ENCODE measurements around the gene USP35.

USP35 gene

GRCh38 chr11:78192223-78192719 is 3.6 kb downstream of the USP35 start:
- H3K4me1 ChIP-seq (ENCODE audit: insufficient read depth, low read length, severe bottlenecking), result peaks cover 17% of the 10 kb centered on the region
- no peak for TF ChIP-seq CTCF (IDR thresholded peaks at IDR 0.05; ENCODE audit: low read length)
- no peak for TF ChIP-seq EZH2 (IDR thresholded peaks at IDR 0.05; ENCODE audit: borderline replicate concordance, low read length)
- H3K9me3 ChIP-seq (ENCODE audit: low read length), result no peaks in the 10 kb centered on the region
- H3K36me3 ChIP-seq (ENCODE audit: insufficient read depth, low read length), result no peaks in the 10 kb centered on the region
- H3K27me3 ChIP-seq (ENCODE audit: insufficient read depth, low read length), result no peaks in the 10 kb centered on the region; the same call in 1 of the 2 replicates
- H3K4me3 ChIP-seq (ENCODE audit: low read depth, low read length, poor library complexity, severe bottlenecking), result no peak overlapping the region
- H3K27ac ChIP-seq (ENCODE audit: low read depth, low read length, poor library complexity, severe bottlenecking), result no peak overlapping the region
- no peaks in the 10 kb centered on the region for H3F3A ChIP-seq (ENCODE audit: insufficient read depth, low read length)
- H3K9ac ChIP-seq (ENCODE audit: low read length), result no peak overlapping the region
- H3K4me2 ChIP-seq (ENCODE audit: low read length), result no peak overlapping the region
- H3K79me2 ChIP-seq (ENCODE audit: insufficient read depth, low read length), result no peaks in the 10 kb centered on the region
- H4K20me1 ChIP-seq (ENCODE audit: insufficient read depth, low read length), result no peaks in the 10 kb centered on the region
- H2AFZ ChIP-seq (ENCODE audit: low read length), result no peak overlapping the region
- no peaks in the 10 kb centered on the region for H3K9me2 ChIP-seq (ENCODE audit: low read depth, low read length)

- no peak overlapping the region for H3K27ac ChIP-seq (ENCODE audit: low read depth, low read length, poor library complexity, severe bottlenecking)
- H3K9me3 ChIP-seq (ENCODE audit: low read length), result no peaks in the 10 kb centered on the region
- H3K36me3 ChIP-seq (ENCODE audit: insufficient read depth, low read length), result no peaks in the 10 kb centered on the region
- TF ChIP-seq CTCF (IDR thresholded peaks at IDR 0.05; ENCODE audit: low read length) (no peak), EZH2 (IDR thresholded peaks at IDR 0.05; ENCODE audit: borderline replicate concordance, low read length) (no peak)
- no peak overlapping the region for H3K4me2 ChIP-seq (ENCODE audit: low read length)
- H3K9ac ChIP-seq (ENCODE audit: low read length), result no peak overlapping the region
- H4K20me1 ChIP-seq (ENCODE audit: insufficient read depth, low read length), result no peaks in the 10 kb centered on the region
- no peaks in the 10 kb centered on the region for H3K9me2 ChIP-seq (ENCODE audit: low read depth, low read length)
- H2AFZ ChIP-seq (ENCODE audit: low read length), result no peak overlapping the region
- no peaks in the 10 kb centered on the region for H3F3A ChIP-seq (ENCODE audit: insufficient read depth, low read length)
- H3K4me1 ChIP-seq (ENCODE audit: insufficient read depth, low read length, severe bottlenecking), result peaks cover 11% of the 10 kb centered on the region
- H3K4me3 ChIP-seq (ENCODE audit: low read depth, low read length, poor library complexity, severe bottlenecking), result no peak overlapping the region
- H3K79me2 ChIP-seq (ENCODE audit: insufficient read depth, low read length), result no peaks in the 10 kb centered on the region
- H3K27me3 ChIP-seq (ENCODE audit: insufficient read depth, low read length), result no peaks in the 10 kb centered on the region; the same call in 1 of the 2 replicates
Observed at GRCh38 chr11:78192911-78193351, 4.2 kb downstream of the USP35 start.

GRCh38 chr11:78193806-78194205 is 5.1 kb downstream of the USP35 start:
- Histone ChIP-seq H3K9ac (ENCODE audit: low read length) (no peak overlapping the region), H3K27ac (ENCODE audit: low read depth, low read length, poor library complexity, severe bottlenecking) (no peak overlapping the region), H3K9me3 (ENCODE audit: low read length) (no peaks in the 10 kb centered on the region), H4K20me1 (ENCODE audit: insufficient read depth, low read length) (no peaks in the 10 kb centered on the region), H3K79me2 (ENCODE audit: insufficient read depth, low read length) (no peaks in the 10 kb centered on the region), H3K4me3 (ENCODE audit: low read depth, low read length, poor library complexity, severe bottlenecking) (no peak overlapping the region), H3K27me3 (ENCODE audit: insufficient read depth, low read length) (no peaks in the 10 kb centered on the region; the same call in 1 of the 2 replicates), H3F3A (ENCODE audit: insufficient read depth, low read length) (no peaks in the 10 kb centered on the region), H3K36me3 (ENCODE audit: insufficient read depth, low read length) (no peaks in the 10 kb centered on the region), H3K4me1 (ENCODE audit: insufficient read depth, low read length, severe bottlenecking) (peaks cover 10% of the 10 kb centered on the region), H3K9me2 (ENCODE audit: low read depth, low read length) (no peaks in the 10 kb centered on the region), H2AFZ (ENCODE audit: low read length) (no peak overlapping the region), H3K4me2 (ENCODE audit: low read length) (no peak overlapping the region)
- no peak for TF ChIP-seq CTCF (IDR thresholded peaks at IDR 0.05; ENCODE audit: low read length)
- TF ChIP-seq EZH2 (IDR thresholded peaks at IDR 0.05; ENCODE audit: borderline replicate concordance, low read length), result no peak
